GM21737 (cell line): Measurements from ENCODE around the gene ASCL5.

Experiments used
- ATAC-seq: cut with Tn5 transposase; IDR thresholded peaks from one replicate; pipeline ENCODE4 v1.9.1; 2021; ENCODE audit warnings: mild to moderate bottlenecking, moderate library complexity; ENCODE audit not compliant: unreplicated experiment

The ASCL5 gene

GRCh38 chr1:201088901-201089525, 38.0 kb downstream of the ASCL5 start:
- ATAC-seq = no peak

- no peak for ATAC-seq
These were observed 38.6 kb downstream of the ASCL5 start for GRCh38 chr1:201088395-201088794.

GRCh38 chr1:201085902-201086735, 40.9 kb downstream of the ASCL5 start:
- ATAC-seq = no peak

- no peak for ATAC-seq
These were observed 42.7 kb downstream of the ASCL5 start for GRCh38 chr1:201084295-201084694.

- no peak for ATAC-seq
These were observed 43.2 kb downstream of the ASCL5 start for GRCh38 chr1:201083741-201084140.

GRCh38 chr1:201080135-201080534, 46.8 kb downstream of the ASCL5 start:
- no peak for ATAC-seq

GRCh38 chr1:201077736-201078135, 49.2 kb downstream of the ASCL5 start:
- no peak for ATAC-seq

- no peak for ATAC-seq
These were observed 49.9 kb downstream of the ASCL5 start for GRCh38 chr1:201077116-201077515.

GRCh38 chr1:201076092-201076491, 50.9 kb downstream of the ASCL5 start:
- ATAC-seq = no peak

- ATAC-seq = no peak
These were observed 53.0 kb downstream of the ASCL5 start for GRCh38 chr1:201074018-201074417.

- ATAC-seq = no peak
These were observed 54.1 kb downstream of the ASCL5 start for GRCh38 chr1:201072922-201073321.

- ATAC-seq = no peak
These were observed 54.8 kb downstream of the ASCL5 start for GRCh38 chr1:201072149-201072548.

- no peak for ATAC-seq
These were observed 57.3 kb downstream of the ASCL5 start for GRCh38 chr1:201069636-201070035.

GRCh38 chr1:201068976-201069375, 58.0 kb downstream of the ASCL5 start:
- ATAC-seq = no peak

GRCh38 chr1:201066986-201067385, 60.0 kb downstream of the ASCL5 start:
- no peak for ATAC-seq

- no peak for ATAC-seq
These were observed 61.3 kb downstream of the ASCL5 start for GRCh38 chr1:201065686-201066085.

GRCh38 chr1:201064806-201065205, 62.2 kb downstream of the ASCL5 start:
- no peak for ATAC-seq
